ENCODE data around the gene BMP7. TPM values are rescaled to one million over a fixed set of nuclear protein-coding genes. Genes with fewer than 3 reads are reported as not detected.
A peak's percentile ranks its signal among the peaks of the same experiment; 100 is the strongest.

The BMP7 gene
- total and polyA plus RNA-seq, 10 donors: 0.26 to 1.5 (median 0.75) TPM; not detected in 1

GRCh38 chr20:57313951-57314350, 47.5 kb upstream of the BMP7 start:
- DNase-seq: no peak
- WGBS, 5 donors: 86 to 94% (median 90%) methylated on average over 5 of the region's 5 CpGs
- intact Hi-C loops (cut with DNase I; ENCODE audit: low total_unique reads): no loop called here

DNA sequence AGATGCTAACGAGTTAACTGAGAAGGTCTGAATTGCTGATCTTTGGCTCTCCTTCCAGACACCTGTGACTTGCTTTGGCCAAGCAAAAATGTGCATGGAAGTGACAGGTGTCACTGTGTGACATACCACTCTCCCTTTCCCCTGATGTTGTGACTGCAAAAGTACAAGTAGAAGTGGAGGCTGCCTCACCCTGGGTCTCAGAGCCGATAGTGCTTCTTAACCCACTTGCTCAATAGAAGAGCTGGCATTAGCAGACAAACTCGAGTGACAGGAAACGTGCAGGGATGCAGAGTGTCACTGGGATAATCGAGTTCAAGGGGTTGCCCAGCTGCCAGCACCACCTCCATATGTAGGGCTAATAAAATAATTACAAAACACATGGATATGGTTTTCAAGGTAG, 46.8 kb upstream of the BMP7 start:
- DNase-seq: peak; percentile 27
- TF ChIP-seq POLR2AphosphoS5 (IDR thresholded peaks at IDR 0.05): no peak
- TF ChIP-seq, protein P1, sequence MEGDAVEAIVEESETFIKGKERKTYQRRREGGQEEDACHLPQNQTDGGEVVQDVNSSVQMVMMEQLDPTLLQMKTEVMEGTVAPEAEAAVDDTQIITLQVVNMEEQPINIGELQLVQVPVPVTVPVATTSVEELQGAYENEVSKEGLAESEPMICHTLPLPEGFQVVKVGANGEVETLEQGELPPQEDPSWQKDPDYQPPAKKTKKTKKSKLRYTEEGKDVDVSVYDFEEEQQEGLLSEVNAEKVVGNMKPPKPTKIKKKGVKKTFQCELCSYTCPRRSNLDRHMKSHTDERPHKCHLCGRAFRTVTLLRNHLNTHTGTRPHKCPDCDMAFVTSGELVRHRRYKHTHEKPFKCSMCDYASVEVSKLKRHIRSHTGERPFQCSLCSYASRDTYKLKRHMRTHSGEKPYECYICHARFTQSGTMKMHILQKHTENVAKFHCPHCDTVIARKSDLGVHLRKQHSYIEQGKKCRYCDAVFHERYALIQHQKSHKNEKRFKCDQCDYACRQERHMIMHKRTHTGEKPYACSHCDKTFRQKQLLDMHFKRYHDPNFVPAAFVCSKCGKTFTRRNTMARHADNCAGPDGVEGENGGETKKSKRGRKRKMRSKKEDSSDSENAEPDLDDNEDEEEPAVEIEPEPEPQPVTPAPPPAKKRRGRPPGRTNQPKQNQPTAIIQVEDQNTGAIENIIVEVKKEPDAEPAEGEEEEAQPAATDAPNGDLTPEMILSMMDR (IDR thresholded peaks at IDR 0.05 in 8 of 11, conservative IDR thresholded peaks at IDR 0.05 in 3 of 11): no peak
- no peak for TF ChIP-seq POLR2A (IDR thresholded peaks at IDR 0.05)
- intact Hi-C loops (cut with DNase I; ENCODE audit: low total_unique reads): no loop called here
- Histone ChIP-seq H3K4me1 (no peaks in the 10 kb centered on the region), H3K27ac (no peak overlapping the region), H3K27me3 (replicated peaks in 1 of 7) (peaks cover 0 to 57% (median 0%) of the 10 kb centered on the region in 7 donors), H3K36me3 (no peaks in the 10 kb centered on the region), H3K9me3 (no peaks in the 10 kb centered on the region), H3K4me3 (no peak overlapping the region)
- 54 to 67% (median 56%) methylated on average over 5 of the region's 5 CpGs for WGBS, 5 donors

More at GRCh38 chr20:57313951-57314350, 47.5 kb upstream of the BMP7 start:
- Histone ChIP-seq H3K27me3 (replicated peaks in 1 of 7) (peaks cover 0 to 57% (median 0%) of the 10 kb centered on the region in 7 donors), H3K36me3 (no peaks in the 10 kb centered on the region), H3K9me3 (no peaks in the 10 kb centered on the region), H3K4me3 (no peak overlapping the region), H3K27ac (no peak overlapping the region), H3K4me1 (no peaks in the 10 kb centered on the region)
- TF ChIP-seq POLR2AphosphoS5 (IDR thresholded peaks at IDR 0.05) (no peak), POLR2A (IDR thresholded peaks at IDR 0.05) (no peak)
- TF ChIP-seq, protein P1 (IDR thresholded peaks at IDR 0.05 in 8 of 11, conservative IDR thresholded peaks at IDR 0.05 in 3 of 11): no peak

GRCh38 chr20:57312138-57312537, 45.7 kb upstream of the BMP7 start:
- TF ChIP-seq POLR2A (IDR thresholded peaks at IDR 0.05): no peak
- 84 to 94% (median 89%) methylated on average over 6 of the region's 6 CpGs for WGBS, 5 donors
- H3K36me3 ChIP-seq: no peaks in the 10 kb centered on the region
- no peak overlapping the region for H3K4me3 ChIP-seq
- no peaks in the 10 kb centered on the region for H3K9me3 ChIP-seq
- DNase-seq: no peak
- no peaks in the 10 kb centered on the region for H3K4me1 ChIP-seq
- H3K27me3 ChIP-seq (replicated peaks in 1 of 7): peaks cover 0 to 55% (median 0%) of the 10 kb centered on the region in 7 donors
- intact Hi-C loops (cut with DNase I; ENCODE audit: low total_unique reads): no loop called here
- no peak overlapping the region for H3K27ac ChIP-seq

DNA sequence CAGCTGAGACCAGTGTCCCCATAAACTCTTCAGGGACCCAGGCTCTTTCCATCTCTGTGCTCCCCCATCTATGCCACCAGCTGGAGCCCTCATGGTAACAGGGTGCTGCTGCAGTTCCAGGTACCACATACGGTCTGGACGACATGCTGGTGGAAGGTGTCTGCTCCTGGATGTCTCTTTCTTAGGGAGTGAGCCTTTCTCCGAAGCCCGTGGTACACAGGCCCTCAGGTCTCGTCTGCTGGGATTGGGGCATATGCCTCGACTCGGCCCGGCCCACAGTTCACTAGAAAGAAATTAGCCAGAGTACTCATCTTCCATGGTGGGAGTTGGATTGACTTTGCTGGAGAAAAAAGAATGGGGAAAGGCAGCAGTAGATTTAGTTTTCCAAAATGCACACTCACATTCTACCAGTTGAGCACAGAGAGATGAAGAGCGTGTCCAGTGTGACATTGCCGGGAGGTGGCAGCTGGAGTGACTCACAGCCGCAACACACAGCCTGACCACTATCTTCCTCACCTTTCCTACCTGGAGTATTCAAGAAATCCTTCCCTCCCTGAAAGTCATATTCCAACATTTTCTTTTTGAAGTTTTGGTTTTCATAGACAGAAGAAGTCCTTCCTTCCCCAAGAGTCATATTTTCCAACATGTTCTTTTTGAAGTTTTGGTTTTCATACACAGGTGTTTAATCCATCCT, 44.5 kb upstream of the BMP7 start:
- 88 to 95% (median 92%) methylated on average over 11 of the region's 11 CpGs for WGBS, 5 donors
- TF ChIP-seq, protein P1 (IDR thresholded peaks at IDR 0.05 in 8 of 11, conservative IDR thresholded peaks at IDR 0.05 in 3 of 11): no peak
- TF ChIP-seq POLR2AphosphoS5 (IDR thresholded peaks at IDR 0.05) (no peak), POLR2A (IDR thresholded peaks at IDR 0.05) (no peak)
- peak; percentile 39 for DNase-seq

More for the DNA sequence above, 44.5 kb upstream of the BMP7 start:
- Histone ChIP-seq H3K4me1 (no peaks in the 10 kb centered on the region), H3K36me3 (no peaks in the 10 kb centered on the region), H3K9me3 (no peaks in the 10 kb centered on the region), H3K4me3 (no peak overlapping the region), H3K27ac (no peak overlapping the region), H3K27me3 (replicated peaks in 1 of 7) (peaks cover 0 to 63% (median 0%) of the 10 kb centered on the region in 7 donors)
- intact Hi-C loops (cut with DNase I; ENCODE audit: low total_unique reads): no loop called here

Data from spleen (tissue), 11 donors.